ENCODE measurements around the gene MEGF6.

The MEGF6 gene

GRCh38 chr1:3650248-3651025 is 39.1 kb upstream of the MEGF6 start:
- no peaks in the 10 kb centered on the region for H3K9me3 ChIP-seq (ENCODE audit: control insufficient read depth, insufficient read depth, low read length)
- no peaks in the 10 kb centered on the region; the same call in 1 of the 2 replicates for H3K4me1 ChIP-seq (ENCODE audit: insufficient read depth, low read length)
- peak overlapping the region; percentile 93; the same call in 1 of the 2 replicates for H3K9ac ChIP-seq (ENCODE audit: low read depth, low read length)
- no peaks in the 10 kb centered on the region for H3K36me3 ChIP-seq (ENCODE audit: insufficient read depth, low read length)

GRCh38 chr1:3649342-3650247 is 38.3 kb upstream of the MEGF6 start, which contains the start of gene WRAP73:
TSS of gene WRAP73 (minus strand) at chr1:3650103. CDS start at chr1:3649999, 104 bp downstream.
- Histone ChIP-seq H3K4me1 (ENCODE audit: insufficient read depth, low read length) (no peaks in the 10 kb centered on the region; the same call in 1 of the 2 replicates), H3K9ac (ENCODE audit: low read depth, low read length) (peak within 1 kb of the TSS; percentile 93), H3K9me3 (ENCODE audit: control insufficient read depth, insufficient read depth, low read length) (no peaks in the 10 kb centered on the region)

GRCh38 chr1:3646596-3646995 is 35.3 kb upstream of the MEGF6 start:
- Histone ChIP-seq H3K9ac (ENCODE audit: low read depth, low read length) (no peak overlapping the region), H3K9me3 (ENCODE audit: control insufficient read depth, insufficient read depth, low read length) (no peaks in the 10 kb centered on the region), H3K4me1 (ENCODE audit: insufficient read depth, low read length) (no peaks in the 10 kb centered on the region), H3K36me3 (ENCODE audit: insufficient read depth, low read length) (no peaks in the 10 kb centered on the region)

More at GRCh38 chr1:3649342-3650247, 38.3 kb upstream of the MEGF6 start, which contains the start of gene WRAP73:
- H3K36me3 ChIP-seq (ENCODE audit: insufficient read depth, low read length): no peaks in the 10 kb centered on the region

- Histone ChIP-seq H3K9me3 (ENCODE audit: control insufficient read depth, insufficient read depth, low read length) (no peaks in the 10 kb centered on the region), H3K36me3 (ENCODE audit: insufficient read depth, low read length) (no peaks in the 10 kb centered on the region), H3K4me1 (ENCODE audit: insufficient read depth, low read length) (no peaks in the 10 kb centered on the region), H3K9ac (ENCODE audit: low read depth, low read length) (no peak overlapping the region)
Observed at GRCh38 chr1:3645666-3646355, 34.5 kb upstream of the MEGF6 start.

- Histone ChIP-seq H3K9me3 (ENCODE audit: control insufficient read depth, insufficient read depth, low read length) (no peaks in the 10 kb centered on the region), H3K36me3 (ENCODE audit: insufficient read depth, low read length) (no peaks in the 10 kb centered on the region), H3K4me1 (ENCODE audit: insufficient read depth, low read length) (no peaks in the 10 kb centered on the region), H3K9ac (ENCODE audit: low read depth, low read length) (no peak overlapping the region)
Observed at GRCh38 chr1:3645247-3645646, 33.9 kb upstream of the MEGF6 start.

- Histone ChIP-seq H3K36me3 (ENCODE audit: insufficient read depth, low read length) (no peaks in the 10 kb centered on the region), H3K4me1 (ENCODE audit: insufficient read depth, low read length) (no peaks in the 10 kb centered on the region), H3K9ac (ENCODE audit: low read depth, low read length) (no peak overlapping the region), H3K9me3 (ENCODE audit: control insufficient read depth, insufficient read depth, low read length) (no peaks in the 10 kb centered on the region)
Observed at GRCh38 chr1:3644273-3644672, 33.0 kb upstream of the MEGF6 start.

- H3K9me3 ChIP-seq (ENCODE audit: control insufficient read depth, insufficient read depth, low read length): no peaks in the 10 kb centered on the region
Observed at GRCh38 chr1:3642919-3643675, 31.8 kb upstream of the MEGF6 start.

GRCh38 chr1:3641816-3642215 is 30.5 kb upstream of the MEGF6 start:
- Histone ChIP-seq H3K9me3 (ENCODE audit: control insufficient read depth, insufficient read depth, low read length) (no peaks in the 10 kb centered on the region), H3K9ac (ENCODE audit: low read depth, low read length) (no peak overlapping the region), H3K36me3 (ENCODE audit: insufficient read depth, low read length) (0 out of 2 replicates have a peak, but pooled peaks cover 4% of the 10 kb centered on the region), H3K4me1 (ENCODE audit: insufficient read depth, low read length) (no peaks in the 10 kb centered on the region)

More at GRCh38 chr1:3642919-3643675, 31.8 kb upstream of the MEGF6 start:
- Histone ChIP-seq H3K36me3 (ENCODE audit: insufficient read depth, low read length) (0 out of 2 replicates have a peak, but pooled peaks cover 4% of the 10 kb centered on the region), H3K9ac (ENCODE audit: low read depth, low read length) (no peak overlapping the region), H3K4me1 (ENCODE audit: insufficient read depth, low read length) (no peaks in the 10 kb centered on the region)

- Histone ChIP-seq H3K36me3 (ENCODE audit: insufficient read depth, low read length) (0 out of 2 replicates have a peak, but pooled peaks cover 4% of the 10 kb centered on the region), H3K9ac (ENCODE audit: low read depth, low read length) (no peak overlapping the region), H3K4me1 (ENCODE audit: insufficient read depth, low read length) (no peaks in the 10 kb centered on the region), H3K9me3 (ENCODE audit: control insufficient read depth, insufficient read depth, low read length) (no peaks in the 10 kb centered on the region)
Observed at GRCh38 chr1:3641046-3641760, 29.9 kb upstream of the MEGF6 start.

GRCh38 chr1:3640121-3640837 is 29.0 kb upstream of the MEGF6 start:
- Histone ChIP-seq H3K9me3 (ENCODE audit: control insufficient read depth, insufficient read depth, low read length) (no peaks in the 10 kb centered on the region), H3K9ac (ENCODE audit: low read depth, low read length) (no peak overlapping the region), H3K4me1 (ENCODE audit: insufficient read depth, low read length) (no peaks in the 10 kb centered on the region), H3K36me3 (ENCODE audit: insufficient read depth, low read length) (0 out of 2 replicates have a peak, but pooled peaks cover 4% of the 10 kb centered on the region)

- Histone ChIP-seq H3K9me3 (ENCODE audit: control insufficient read depth, insufficient read depth, low read length) (no peaks in the 10 kb centered on the region), H3K36me3 (ENCODE audit: insufficient read depth, low read length) (0 out of 2 replicates have a peak, but pooled peaks cover 4% of the 10 kb centered on the region), H3K4me1 (ENCODE audit: insufficient read depth, low read length) (no peaks in the 10 kb centered on the region), H3K9ac (ENCODE audit: low read depth, low read length) (no peak overlapping the region)
Observed at GRCh38 chr1:3639397-3639911, 28.1 kb upstream of the MEGF6 start.

- Histone ChIP-seq H3K9me3 (ENCODE audit: control insufficient read depth, insufficient read depth, low read length) (no peaks in the 10 kb centered on the region), H3K9ac (ENCODE audit: low read depth, low read length) (no peak overlapping the region), H3K36me3 (ENCODE audit: insufficient read depth, low read length) (0 out of 2 replicates have a peak, but pooled peaks cover 4% of the 10 kb centered on the region), H3K4me1 (ENCODE audit: insufficient read depth, low read length) (no peaks in the 10 kb centered on the region)
Observed at GRCh38 chr1:3638676-3639075, 27.4 kb upstream of the MEGF6 start.
